GM21529 (cell line): ENCODE data around the gene AQP5.

Experiments used
- ATAC-seq: cut with Tn5 transposase; IDR thresholded peaks from one replicate; pipeline ENCODE4 v1.9.1; 2021; ENCODE audit not compliant: unreplicated experiment

The AQP5 gene

DNA sequence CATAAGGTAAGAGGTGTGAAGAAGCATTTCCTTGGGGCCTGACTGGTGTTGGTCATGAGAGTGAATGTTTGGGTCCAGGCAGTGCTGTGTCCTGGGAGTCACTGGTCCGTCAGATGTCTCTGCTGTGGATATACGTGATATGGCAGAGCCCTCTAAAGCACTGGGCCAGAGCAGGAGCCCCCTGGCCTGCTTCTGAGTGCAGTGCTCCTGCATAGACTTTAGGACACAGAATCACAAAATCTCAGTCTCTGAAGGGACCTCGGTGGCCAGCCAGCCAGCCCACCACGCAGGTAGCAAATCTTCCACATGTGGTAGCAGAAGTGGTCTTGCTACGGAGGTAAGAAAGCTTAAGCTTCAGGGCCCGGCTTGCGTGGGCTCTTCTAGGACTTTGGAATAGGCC lies 29.6 kb upstream of the AQP5 start:
- ATAC-seq = no peak

DNA sequence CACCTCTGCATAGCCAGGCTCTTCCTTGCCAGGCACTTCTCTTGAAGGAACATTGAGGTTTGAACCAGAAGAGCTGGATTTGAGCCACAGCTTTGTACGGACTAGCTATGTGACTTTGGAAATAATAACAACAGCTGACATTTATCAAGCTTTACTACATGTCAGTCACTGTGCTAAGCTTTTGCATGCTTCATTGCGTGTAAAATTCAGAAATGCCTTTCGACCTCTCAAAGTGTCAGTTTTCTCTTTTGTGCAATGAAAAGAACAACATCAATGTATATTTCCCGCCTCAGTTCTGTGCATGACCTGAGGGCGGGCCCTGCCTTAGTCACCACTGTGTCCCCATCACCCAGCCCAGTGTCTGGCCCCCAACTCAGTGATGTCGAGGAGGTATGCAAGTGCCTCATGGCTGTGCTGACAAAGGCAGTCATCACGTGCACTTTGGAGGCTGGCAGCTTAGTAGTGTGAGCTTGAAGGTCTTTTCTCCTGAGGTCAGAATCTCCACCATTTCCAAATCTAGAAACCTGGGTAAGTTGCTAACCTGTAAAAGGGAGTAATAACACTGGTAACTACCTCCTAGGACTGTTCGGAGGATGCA lies 29.0 kb upstream of the AQP5 start:
- ATAC-seq = no peak

DNA sequence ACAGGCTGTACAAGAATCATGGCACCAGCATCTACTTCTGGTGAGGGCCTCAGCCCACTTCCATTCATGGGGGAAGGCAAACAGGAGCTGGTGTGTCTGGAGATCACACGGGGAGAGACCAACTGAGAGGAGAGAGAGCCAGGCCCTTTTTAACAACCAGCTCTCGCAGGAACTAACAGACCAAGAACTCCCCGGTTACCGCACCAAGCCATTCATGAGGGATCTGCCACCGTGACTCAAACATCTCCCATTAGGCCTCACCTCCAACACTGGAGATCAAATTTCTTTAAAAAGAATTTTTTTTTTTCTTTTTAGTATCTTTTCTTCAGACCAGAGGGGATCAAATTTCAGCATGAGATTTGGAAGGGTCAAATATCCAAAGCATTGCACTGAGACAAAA lies 27.9 kb upstream of the AQP5 start:
- no peak for ATAC-seq

DNA sequence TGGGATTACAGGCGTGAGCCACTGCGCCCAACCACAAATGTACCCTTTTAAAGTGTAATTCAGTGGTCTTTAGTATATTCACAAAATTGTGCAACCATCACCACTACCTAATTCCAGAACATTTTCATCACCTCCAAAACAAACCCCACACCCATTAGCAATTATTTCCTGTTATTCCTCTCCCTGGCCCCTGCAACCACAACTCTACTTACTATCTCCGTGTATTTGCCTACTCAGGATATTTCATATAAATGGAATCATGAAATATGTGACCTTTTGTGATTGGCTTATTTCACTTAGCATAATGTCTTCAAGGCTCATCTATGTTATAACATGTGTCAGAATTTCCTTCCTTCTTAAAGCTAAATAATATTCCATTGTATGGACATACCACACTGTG lies 27.2 kb upstream of the AQP5 start:
- ATAC-seq = no peak

DNA sequence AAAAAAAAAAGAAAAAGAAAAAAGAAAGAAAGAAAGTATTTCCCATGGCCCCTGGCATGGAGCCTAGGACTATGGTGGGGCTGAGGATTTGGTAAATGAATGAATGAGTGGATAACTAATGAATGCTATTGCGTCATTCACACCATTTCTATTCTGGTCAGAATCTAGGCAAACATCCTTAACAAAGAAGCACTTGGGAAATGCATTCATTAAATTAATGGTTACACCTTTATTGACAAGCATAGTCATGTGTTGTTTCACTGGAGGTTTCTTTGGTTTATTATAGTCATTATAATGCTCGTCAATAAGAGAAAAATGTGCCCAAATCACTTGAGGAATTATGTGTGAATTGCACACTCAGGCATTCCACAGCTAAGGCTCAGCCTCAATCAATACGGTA lies 24.7 kb upstream of the AQP5 start:
- ATAC-seq = no peak

DNA sequence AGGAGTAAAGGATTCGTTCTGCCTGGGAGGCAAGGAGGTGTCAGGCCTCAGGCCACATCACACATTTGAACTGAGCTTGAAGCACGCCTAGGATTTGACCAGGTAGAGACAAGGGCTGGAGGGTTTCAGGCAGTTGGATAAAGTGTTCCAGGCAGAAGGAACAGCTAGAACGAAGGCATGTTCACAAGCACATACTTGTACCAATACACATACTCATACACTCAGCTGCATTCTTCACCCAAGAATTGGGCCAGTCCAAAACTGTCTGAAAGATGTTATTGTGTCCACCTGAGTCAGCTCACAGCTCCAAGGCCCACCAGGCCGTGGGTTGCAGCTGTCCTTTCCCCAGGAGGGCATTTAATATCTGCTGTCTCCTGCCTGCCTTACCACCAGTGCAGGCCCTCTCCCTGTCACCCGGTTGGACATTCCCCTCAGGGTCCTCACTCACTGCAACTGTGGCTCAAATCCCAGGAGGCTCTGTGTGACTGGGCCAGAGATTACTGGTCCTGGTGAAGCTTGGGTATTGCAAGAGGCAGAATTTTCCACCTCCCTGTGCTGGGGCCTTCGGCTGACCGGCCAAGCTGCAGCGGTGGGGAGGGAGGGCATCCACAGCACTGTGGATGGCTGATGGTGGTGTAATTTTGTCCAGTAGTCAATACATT lies 23.9 kb upstream of the AQP5 start:
- ATAC-seq = no peak

DNA sequence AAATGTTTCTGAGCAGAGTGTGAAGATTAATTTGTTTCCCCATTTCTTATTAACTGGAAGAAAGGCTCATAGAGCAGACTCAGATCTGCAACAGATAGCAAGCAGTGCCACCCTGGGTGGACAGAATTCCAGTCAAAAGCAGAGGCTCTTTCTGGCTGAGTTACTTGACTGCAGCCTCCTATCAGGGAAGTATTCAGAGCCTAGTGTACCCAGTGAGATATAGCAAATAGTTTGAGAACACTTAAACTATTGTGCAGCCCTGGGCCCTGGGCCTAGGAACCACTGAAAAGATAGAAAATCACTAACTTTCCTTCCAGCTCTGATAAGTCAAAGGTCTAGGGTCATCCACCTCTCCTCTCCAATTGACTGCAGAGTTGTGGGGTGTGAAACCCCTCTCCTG lies 22.4 kb upstream of the AQP5 start:
- no peak for ATAC-seq

DNA sequence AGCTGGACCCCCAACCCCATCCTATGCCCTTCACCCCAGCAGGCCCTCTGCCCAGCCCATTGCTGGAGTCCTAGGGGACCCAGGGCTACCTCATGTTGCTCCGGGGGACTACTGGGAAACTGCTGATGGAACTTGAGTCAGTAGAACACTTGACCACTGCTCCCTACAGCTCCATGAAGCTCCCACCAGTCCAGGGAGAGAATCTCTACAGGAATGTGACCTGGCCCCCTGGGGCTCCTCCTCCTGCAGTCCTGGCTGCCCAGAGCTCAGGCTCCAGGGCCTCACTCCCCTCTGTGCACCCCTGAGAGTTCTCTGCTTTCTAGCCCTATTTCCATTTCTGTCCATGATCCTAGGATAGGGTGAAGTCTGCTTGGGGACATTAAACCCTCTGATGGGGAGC lies 22.0 kb upstream of the AQP5 start:
- ATAC-seq = no peak

DNA sequence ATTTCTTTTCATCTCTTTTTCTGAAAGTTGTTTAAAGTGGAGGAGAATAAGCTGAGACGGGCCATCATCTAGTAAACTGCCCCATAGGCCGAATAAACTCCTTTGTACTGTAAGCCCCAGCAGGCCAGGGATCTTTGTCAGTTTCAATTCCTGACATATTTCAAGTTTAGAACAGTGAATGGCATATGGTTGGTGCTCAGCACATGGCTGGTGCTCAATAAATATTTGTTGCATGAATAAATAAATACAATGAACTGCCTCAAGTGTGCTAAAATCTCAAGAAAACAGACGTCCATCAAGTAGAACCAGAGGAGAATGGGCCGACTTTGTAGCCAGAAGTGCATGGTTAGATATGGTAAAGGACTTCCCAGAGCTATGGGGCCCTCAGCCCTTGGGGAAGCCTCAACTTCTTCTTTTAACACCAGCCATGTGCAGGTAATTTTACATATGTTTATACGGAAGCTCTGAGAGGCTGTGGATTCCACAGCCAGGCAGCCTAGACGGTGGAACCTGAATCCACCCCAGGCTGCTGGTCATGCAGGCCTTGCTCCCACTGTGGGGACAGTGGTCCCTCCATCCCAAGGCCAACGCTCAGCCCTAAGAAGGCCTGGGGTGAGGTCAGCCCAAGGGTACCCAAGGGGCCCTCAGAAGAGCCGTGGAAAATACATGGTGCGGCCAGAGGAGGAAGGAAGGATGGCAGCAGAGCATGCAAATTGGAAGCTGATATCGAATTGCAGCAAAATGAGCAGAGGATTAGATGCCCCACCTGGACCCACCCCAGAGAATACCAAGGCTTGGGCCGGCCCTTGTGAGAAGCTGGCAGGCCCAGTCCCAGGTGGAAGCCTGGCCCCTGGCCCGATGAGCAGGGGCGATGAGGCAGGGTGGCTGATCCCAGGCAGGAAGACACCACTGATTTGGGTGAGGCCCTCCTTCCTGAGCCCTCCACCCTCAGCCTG lies 19.8 kb upstream of the AQP5 start:
- no peak for ATAC-seq

DNA sequence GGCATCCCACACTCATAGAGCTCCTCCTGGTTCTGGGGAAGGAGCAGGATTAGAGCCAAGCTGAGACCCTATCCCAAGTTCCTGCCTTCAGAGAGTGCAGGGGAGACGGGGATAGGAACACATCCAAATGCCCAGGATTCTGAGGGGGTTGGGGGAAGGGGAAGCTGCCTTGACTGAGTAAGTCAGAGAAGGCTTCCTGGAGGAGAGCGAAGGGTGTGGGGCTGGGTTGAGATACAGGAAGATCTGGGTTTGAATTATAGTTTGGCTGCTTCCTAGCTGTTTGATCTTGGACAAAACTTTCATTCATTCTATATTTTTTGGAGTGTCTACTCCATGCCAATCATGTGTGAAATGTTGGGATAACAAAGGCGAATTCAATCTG lies 19.2 kb upstream of the AQP5 start:
- ATAC-seq = no peak

DNA sequence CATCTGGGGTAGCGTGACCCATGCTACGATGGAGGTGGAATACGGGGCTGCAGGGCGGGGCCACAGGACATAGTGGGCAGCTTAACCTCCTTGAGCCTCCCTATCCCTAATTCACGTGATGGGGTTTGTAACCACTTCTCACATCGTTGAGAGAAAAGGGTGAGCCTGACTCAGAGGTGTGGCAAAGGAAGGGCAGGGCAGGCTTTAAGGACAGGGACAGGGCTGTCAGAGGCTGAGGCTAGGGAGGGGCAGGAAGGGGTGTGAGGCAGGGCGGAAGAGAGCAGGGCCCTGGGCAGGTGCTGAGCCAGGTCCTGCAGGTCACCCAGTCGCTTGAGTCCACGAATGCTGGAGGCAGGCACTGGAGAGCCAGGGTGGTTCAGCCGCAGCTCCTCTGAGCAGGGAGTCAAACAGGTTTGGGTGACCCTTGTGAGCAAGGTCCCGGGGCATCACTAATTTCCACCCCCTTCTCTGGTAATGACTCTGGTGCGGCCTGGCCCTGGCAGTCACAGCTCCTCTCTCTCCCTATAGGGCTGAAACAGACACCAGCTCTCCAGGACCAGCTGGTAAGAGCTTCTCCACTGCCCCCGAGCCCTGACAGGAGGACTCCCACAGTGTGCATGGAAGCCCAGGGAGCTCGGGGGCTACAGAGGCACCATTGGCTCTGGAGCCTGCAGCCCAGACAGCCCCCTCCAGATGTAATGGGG lies 18.6 kb upstream of the AQP5 start:
- ATAC-seq = no peak

DNA sequence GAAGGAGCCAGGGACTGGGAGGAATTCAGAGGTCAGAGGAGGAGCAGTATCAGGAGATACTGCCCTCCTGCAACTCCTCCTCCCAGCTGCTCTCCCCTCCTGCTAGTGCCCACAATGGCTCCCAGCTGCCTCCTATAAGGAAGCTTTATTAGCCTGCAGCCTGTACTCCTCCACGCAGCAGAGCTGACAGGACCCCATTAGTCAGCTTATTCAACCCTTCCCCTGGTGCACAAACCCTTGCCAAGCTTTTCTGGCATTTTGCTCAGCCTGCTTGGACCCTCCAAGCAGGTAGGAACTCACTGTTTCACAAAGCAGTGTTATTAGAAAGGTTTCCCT lies 18.1 kb upstream of the AQP5 start:
- no peak for ATAC-seq

DNA sequence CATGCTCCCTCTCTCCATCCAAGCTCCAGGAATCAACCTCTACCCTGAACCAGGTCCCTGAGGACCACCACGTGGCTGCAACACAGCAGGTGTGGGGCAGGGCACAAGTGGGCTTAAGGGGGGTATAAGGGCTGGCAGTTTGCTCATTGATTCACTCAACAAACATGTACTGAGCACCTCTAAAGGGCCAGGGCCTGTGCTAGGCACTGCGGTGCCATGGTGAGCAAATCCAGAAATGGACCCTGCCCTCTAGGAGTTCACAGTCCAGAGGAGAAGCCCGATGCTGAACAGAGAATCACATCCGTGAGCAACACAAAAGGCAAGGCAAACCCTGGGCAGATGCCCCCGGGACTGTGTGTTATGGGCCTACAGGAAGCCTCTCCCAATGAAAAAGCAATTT lies 17.6 kb upstream of the AQP5 start:
- ATAC-seq = no peak

DNA sequence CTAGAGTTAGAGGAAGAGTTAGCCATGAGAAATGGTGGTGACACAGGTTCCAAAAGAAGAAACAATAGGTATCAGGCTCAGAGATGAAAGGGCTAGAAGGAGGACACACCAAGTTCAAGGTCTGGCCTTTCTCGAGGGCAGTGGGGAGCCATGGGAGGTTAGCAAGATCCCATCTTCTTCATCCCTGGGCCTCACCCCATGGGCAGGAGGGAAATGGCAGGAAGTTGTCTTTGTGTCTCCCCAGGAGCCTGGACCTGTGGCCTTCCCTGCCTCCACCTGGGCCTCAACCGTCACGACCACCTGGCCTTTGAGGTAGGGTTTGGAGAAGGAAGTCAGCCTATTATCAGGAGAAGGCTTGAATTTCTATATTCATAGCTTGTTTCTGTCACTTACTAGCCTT lies 17.0 kb upstream of the AQP5 start:
- ATAC-seq = no peak

DNA sequence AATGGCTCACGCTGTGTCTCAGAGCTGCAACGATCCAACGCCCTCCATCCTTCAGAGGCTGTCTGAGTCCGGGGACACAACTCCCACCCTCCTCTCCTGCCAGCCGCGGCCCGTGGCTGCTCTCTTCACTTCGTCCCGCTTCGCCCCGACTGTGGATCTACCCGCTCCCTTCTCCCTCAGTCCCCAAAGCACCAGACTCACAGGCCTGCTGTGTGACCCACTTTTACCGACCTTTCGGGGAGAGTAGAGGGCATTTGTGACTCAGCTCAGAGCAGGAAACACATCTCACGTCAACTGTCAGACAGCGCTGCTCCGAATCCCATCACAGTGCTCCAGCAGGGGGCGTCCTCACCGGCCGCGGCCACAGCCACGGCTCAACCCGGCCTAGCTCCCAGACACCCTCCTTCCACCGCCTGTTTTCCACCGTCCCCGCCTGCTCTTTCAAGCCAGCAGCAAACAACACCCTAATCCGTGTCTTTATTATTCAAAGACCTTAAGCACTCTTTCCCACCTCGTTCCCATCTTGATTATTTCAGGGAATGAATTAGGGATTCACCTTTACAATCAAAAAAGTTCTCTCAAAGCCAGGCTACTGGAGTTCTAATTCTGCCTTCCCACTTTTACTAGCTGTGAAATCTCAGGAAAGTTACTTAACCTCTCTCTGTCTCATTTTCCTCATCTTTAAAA lies 16.1 kb upstream of the AQP5 start:
- peak; percentile 92 for ATAC-seq

DNA sequence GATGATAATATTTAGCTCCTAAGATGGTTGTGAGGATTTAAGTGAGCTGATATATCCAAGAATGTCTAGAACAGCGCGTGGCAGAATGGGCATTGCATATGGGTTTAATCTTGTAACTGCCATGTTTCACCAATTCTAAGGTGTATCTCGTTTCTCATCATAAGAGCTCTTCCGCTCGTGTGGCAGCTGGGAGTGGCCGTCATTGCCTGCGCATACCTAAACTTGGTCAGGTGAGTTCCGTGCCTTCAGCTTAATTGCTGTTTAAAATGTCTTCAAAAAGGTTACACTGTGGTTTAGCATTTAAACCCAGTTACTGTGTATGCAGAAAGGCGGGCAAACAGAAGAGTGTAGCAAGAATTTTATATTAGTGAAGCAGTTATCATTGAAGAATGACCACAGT lies 15.6 kb upstream of the AQP5 start:
- no peak for ATAC-seq

DNA sequence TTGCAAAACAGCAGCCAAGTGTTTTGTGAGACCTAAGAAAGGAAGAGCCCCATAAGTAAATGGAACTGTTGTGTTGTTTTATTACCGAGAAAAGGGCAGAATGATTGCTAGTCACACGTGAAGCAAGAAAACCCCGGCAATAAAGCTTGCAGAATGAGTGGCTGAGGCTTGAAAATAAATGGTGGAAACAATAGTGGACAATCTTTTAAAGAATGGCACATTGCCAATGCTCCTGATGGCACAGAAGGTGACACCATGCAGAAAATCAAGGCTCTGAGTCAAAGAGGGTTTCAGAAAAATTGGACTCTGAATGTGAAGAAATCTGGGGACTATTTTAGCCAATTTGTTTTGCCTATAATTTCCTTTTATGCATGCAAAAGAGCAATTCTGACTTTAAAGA lies 15.2 kb upstream of the AQP5 start:
- ATAC-seq = no peak

DNA sequence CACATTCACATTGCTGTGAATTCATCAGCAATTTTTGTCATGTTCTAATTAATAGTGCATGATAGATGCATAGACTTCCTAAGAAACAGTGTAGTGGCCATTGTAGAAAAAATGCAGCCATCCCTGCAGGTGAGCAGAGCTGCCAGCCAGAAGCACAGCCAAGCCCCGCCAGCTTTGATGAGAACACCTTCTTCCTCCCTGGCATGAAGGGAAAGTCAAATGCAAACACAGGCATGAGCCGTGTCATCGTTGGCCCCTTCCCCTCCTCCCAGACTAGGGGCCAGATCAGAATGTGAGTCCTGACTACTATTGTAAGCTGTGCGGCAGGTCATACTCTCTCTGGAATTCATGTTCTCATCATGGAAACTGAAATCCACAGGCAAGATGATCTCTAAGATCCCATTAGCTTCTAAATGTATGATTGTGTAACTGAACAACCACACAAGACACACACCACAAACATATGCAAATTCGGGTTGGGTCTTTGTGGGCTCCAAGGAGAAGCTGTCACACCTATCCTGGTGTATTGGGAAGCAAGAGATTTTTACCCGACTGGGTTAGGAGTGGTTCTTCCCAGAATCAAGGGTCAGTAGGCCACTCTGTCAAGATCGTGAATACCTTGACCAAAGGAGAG lies 14.0 kb upstream of the AQP5 start:
- no peak for ATAC-seq

DNA sequence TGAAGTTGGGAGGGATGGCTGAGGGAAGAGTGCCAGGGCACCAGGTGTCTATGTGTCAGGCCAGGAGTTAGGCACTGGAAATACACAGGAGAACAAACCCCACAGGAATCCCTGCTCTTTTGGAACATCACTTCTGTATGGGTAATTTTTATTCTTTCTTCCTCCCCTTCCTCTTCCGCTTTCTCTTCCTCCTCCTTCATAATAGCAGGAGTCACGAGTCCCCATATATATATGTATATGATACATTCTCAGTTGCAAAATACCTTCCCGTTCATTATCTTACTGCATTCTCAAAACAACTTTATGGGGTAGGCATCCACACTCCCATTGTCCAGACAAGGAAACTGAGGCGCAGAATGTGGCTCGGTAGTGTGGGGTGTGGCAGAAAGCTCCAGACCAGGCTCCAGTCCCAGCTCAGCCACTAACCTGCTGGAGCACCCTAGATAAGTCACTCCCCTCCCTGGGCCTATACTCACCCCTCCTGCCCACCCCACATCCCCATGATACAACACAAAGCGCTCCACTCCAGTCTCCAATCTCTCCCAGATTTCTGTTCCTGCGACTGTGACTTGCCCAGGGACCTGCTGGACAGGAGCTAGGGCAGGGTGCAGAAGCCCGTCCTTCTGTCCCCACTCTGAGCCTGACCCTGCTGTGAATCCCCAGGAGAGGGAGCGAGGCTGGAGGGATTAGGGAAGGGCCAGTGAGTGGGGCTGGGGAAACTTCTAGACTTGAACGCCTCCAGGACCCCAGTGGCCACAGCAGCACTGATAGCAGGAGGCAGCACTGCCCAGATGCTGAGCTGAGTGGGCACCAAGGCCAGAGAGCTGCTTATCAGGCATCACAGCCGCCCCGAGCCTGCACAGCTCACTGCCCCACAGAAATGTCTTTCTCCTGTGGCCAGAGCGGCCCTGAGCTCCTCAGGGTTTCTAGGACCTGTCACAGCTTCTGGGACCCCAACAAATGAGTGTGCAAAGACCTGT lies 12.5 kb upstream of the AQP5 start:
- no peak for ATAC-seq
